Measurements from ENCODE around the gene DMAC2.

The DMAC2 gene

GRCh38 chr19:41447732-41448332, 8.1 kb upstream of the DMAC2 start:
- DNase-seq: no peak

DNA sequence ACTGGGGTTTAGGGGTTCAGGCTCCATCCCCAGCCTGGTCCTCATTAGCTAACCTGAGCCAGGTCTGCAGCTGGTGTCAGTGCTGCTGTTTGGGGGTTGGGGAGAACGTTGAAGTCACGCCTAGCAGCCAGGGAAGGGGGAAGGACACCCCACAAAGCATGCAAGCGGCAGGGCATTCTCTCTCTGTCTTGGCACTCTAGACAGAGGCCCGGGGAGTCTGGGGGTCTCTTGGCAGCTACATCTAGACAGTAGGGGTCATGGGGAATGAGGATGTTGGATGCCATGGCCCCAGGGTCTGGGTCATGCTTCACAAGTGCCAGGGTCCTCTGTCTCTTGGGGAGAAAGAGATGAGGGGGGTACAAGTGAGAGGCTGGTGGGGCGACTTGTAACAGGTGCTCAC, 5.9 kb upstream of the DMAC2 start:
- Histone ChIP-seq H4K8ac (ENCODE audit: low read depth, low read length) (no peak overlapping the region), H3K14ac (ENCODE audit: low read length) (no peak overlapping the region), H2BK120ac (ENCODE audit: insufficient read depth, low read length, poor library complexity) (no peak overlapping the region), H3K4ac (ENCODE audit: low read depth, low read length) (no peak overlapping the region), H4K12ac (ENCODE audit: low read depth, low read length) (no peak overlapping the region), H3K4me1 (ENCODE audit: control insufficient read depth in 1 of 2, insufficient read depth in 2 of 2, low read length in 2 of 2) (no peaks in the 10 kb centered on the region), H3K27me3 (ENCODE audit: insufficient read depth, low read length) (no peaks in the 10 kb centered on the region), H3K36me3 (ENCODE audit: control insufficient read depth in 1 of 2, insufficient read depth in 2 of 2, low read length in 2 of 2) (no peaks in the 10 kb centered on the region), H4K91ac (ENCODE audit: low read depth, low read length) (no peak overlapping the region), H3K79me1 (ENCODE audit: low read length) (no peaks in the 10 kb centered on the region), H3K23ac (ENCODE audit: low read length) (no peak overlapping the region), H2BK5ac (ENCODE audit: low read depth, low read length, poor library complexity) (no peak overlapping the region), H3K27ac (ENCODE audit: low read depth, low read length) (no peak overlapping the region), H3K79me2 (ENCODE audit: control insufficient read depth, insufficient read depth, low read length, poor library complexity) (no peaks in the 10 kb centered on the region), H2AFZ (ENCODE audit: insufficient read depth, low read length, poor library complexity) (no peak overlapping the region), H3K4me3 (ENCODE audit: low read depth, low read length) (no peak overlapping the region), H3K9me3 (ENCODE audit: insufficient read depth, low read depth, low read length) (peaks cover 5% of the 10 kb centered on the region), H2AK5ac (ENCODE audit: low read length) (no peak overlapping the region), H3K18ac (ENCODE audit: low read length) (no peak overlapping the region), H3K9ac (ENCODE audit: low read length) (no peak overlapping the region), H2BK12ac (ENCODE audit: low read length) (no peak overlapping the region), H3K4me2 (ENCODE audit: low read length) (no peak overlapping the region)
- DNase-seq: no peak
- no CpG with 5 or more reads among the region's 5 CpGs for WGBS (ENCODE audit: extremely low coverage, insufficient coverage, insufficient read length)

More at GRCh38 chr19:41447732-41448332, 8.1 kb upstream of the DMAC2 start:
- H3K9ac ChIP-seq (ENCODE audit: low read length): no peak overlapping the region
- H3K36me3 ChIP-seq (ENCODE audit: control insufficient read depth in 1 of 2, insufficient read depth in 2 of 2, low read length in 2 of 2): no peaks in the 10 kb centered on the region
- no peak overlapping the region for H2BK120ac ChIP-seq (ENCODE audit: insufficient read depth, low read length, poor library complexity)
- H2AK5ac ChIP-seq (ENCODE audit: low read length): no peak overlapping the region
- H3K18ac ChIP-seq (ENCODE audit: low read length): no peak overlapping the region
- WGBS (ENCODE audit: extremely low coverage, insufficient coverage, insufficient read length): no CpG with 5 or more reads among the region's 12 CpGs
- H3K79me2 ChIP-seq (ENCODE audit: control insufficient read depth, insufficient read depth, low read length, poor library complexity): no peaks in the 10 kb centered on the region
- H2AFZ ChIP-seq (ENCODE audit: insufficient read depth, low read length, poor library complexity): no peak overlapping the region
- H2BK5ac ChIP-seq (ENCODE audit: low read depth, low read length, poor library complexity): no peak overlapping the region
- H4K91ac ChIP-seq (ENCODE audit: low read depth, low read length): no peak overlapping the region
- no peak overlapping the region for H3K4me2 ChIP-seq (ENCODE audit: low read length)
- H3K79me1 ChIP-seq (ENCODE audit: low read length): no peaks in the 10 kb centered on the region
- no peak overlapping the region for H3K4ac ChIP-seq (ENCODE audit: low read depth, low read length)
- no peak overlapping the region for H4K12ac ChIP-seq (ENCODE audit: low read depth, low read length)
- H4K8ac ChIP-seq (ENCODE audit: low read depth, low read length): no peak overlapping the region
- no peak overlapping the region for H3K23ac ChIP-seq (ENCODE audit: low read length)
- no peak overlapping the region for H3K4me3 ChIP-seq (ENCODE audit: low read depth, low read length)
- H2BK12ac ChIP-seq (ENCODE audit: low read length): no peak overlapping the region
- peaks cover 5% of the 10 kb centered on the region for H3K9me3 ChIP-seq (ENCODE audit: insufficient read depth, low read depth, low read length)
- H3K27me3 ChIP-seq (ENCODE audit: insufficient read depth, low read length): no peaks in the 10 kb centered on the region
- H3K27ac ChIP-seq (ENCODE audit: low read depth, low read length): no peak overlapping the region
- H3K4me1 ChIP-seq (ENCODE audit: control insufficient read depth in 1 of 2, insufficient read depth in 2 of 2, low read length in 2 of 2): no peaks in the 10 kb centered on the region
- no peak overlapping the region for H3K14ac ChIP-seq (ENCODE audit: low read length)

GRCh38 chr19:41443813-41444455, 4.2 kb upstream of the DMAC2 start:
- Histone ChIP-seq H2AFZ (ENCODE audit: insufficient read depth, low read length, poor library complexity) (no peak overlapping the region), H2AK5ac (ENCODE audit: low read length) (no peak overlapping the region), H4K91ac (ENCODE audit: low read depth, low read length) (no peak overlapping the region), H3K4me1 (ENCODE audit: control insufficient read depth in 1 of 2, insufficient read depth in 2 of 2, low read length in 2 of 2) (no peaks in the 10 kb centered on the region), H2BK120ac (ENCODE audit: insufficient read depth, low read length, poor library complexity) (no peak overlapping the region), H3K9me3 (ENCODE audit: insufficient read depth, low read depth, low read length) (peaks cover 5% of the 10 kb centered on the region), H3K18ac (ENCODE audit: low read length) (no peak overlapping the region), H3K4me2 (ENCODE audit: low read length) (no peak overlapping the region), H4K8ac (ENCODE audit: low read depth, low read length) (no peak overlapping the region), H2BK5ac (ENCODE audit: low read depth, low read length, poor library complexity) (no peak overlapping the region), H3K36me3 (ENCODE audit: control insufficient read depth in 1 of 2, insufficient read depth in 2 of 2, low read length in 2 of 2) (no peaks in the 10 kb centered on the region), H3K27me3 (ENCODE audit: insufficient read depth, low read length) (no peaks in the 10 kb centered on the region), H3K14ac (ENCODE audit: low read length) (no peak overlapping the region), H4K12ac (ENCODE audit: low read depth, low read length) (no peak overlapping the region), H3K4ac (ENCODE audit: low read depth, low read length) (no peak overlapping the region), H2BK12ac (ENCODE audit: low read length) (no peak overlapping the region), H3K4me3 (ENCODE audit: low read depth, low read length) (no peak overlapping the region), H3K23ac (ENCODE audit: low read length) (no peak overlapping the region), H3K27ac (ENCODE audit: low read depth, low read length) (no peak overlapping the region), H3K79me2 (ENCODE audit: control insufficient read depth, insufficient read depth, low read length, poor library complexity) (no peaks in the 10 kb centered on the region), H3K9ac (ENCODE audit: low read length) (no peak overlapping the region), H3K79me1 (ENCODE audit: low read length) (peaks cover 2% of the 10 kb centered on the region)
- WGBS (ENCODE audit: extremely low coverage, insufficient coverage, insufficient read length): no CpG with 5 or more reads among the region's 6 CpGs
- DNase-seq: no peak

DNA sequence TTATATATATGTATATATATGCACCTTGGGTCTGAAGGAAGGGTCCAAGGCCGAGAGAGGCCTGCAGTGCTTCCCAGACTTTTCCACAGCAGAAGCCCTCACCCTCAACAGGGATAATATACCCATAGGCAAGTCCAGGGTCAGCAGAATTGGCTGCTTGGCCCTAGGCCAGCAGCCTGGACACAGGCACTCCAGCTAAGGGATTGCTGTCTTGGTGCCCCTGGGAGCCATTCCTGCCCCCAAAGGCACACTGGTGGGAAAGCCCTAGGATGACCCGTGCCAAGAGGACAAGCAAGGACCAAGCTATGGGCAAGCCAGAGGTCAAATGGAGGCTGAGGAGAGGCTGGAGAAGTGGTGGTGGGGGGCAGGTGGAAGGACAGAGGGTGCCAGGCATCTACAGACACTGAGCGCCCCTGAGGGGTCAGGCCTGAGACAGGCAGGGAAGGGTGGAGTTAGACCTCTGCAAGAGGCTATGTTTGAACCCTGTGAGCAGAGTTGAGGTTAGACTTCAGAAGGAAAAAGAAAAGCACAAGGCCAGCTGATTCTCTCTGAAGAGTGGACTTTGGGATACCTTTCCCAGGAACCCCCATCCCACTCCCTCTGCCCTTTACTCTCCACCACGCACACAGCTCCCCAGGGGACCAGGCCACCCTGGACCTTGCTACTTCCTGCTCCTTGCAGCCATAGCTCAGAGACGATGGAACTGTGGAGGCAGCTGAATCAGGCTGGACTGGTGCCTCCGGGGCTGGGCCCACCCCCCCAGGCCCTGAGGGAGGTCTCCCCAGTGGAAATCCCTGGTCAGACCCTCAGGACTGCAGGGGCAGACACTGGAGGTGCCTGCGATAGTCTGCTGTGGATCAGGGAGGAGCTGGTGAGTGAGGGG, 3.0 kb upstream of the DMAC2 start, which contains the start of gene ERICH4:
Gene ERICH4 (plus strand): TSS at position 684 of the 883 bp plus-strand sequence. CDS start 14 bp downstream, at position 698.
- Histone ChIP-seq H3K27ac (ENCODE audit: low read depth, low read length) (no peak within 1 kb of the TSS), H3K23ac (ENCODE audit: low read length) (no peak within 1 kb of the TSS), H3K9ac (ENCODE audit: low read length) (no peak within 1 kb of the TSS), H4K12ac (ENCODE audit: low read depth, low read length) (no peak within 1 kb of the TSS), H4K91ac (ENCODE audit: low read depth, low read length) (no peak within 1 kb of the TSS), H2AFZ (ENCODE audit: insufficient read depth, low read length, poor library complexity) (no peak within 1 kb of the TSS), H3K79me1 (ENCODE audit: low read length) (peaks cover 2% of the 10 kb centered on the region), H3K4ac (ENCODE audit: low read depth, low read length) (no peak within 1 kb of the TSS), H2BK12ac (ENCODE audit: low read length) (no peak within 1 kb of the TSS), H4K8ac (ENCODE audit: low read depth, low read length) (no peak within 1 kb of the TSS), H3K4me3 (ENCODE audit: low read depth, low read length) (no peak within 1 kb of the TSS), H3K4me2 (ENCODE audit: low read length) (no peak within 1 kb of the TSS), H3K18ac (ENCODE audit: low read length) (no peak within 1 kb of the TSS), H3K14ac (ENCODE audit: low read length) (no peak within 1 kb of the TSS), H3K9me3 (ENCODE audit: insufficient read depth, low read depth, low read length) (peaks cover 5% of the 10 kb centered on the region), H3K4me1 (ENCODE audit: control insufficient read depth in 1 of 2, insufficient read depth in 2 of 2, low read length in 2 of 2) (no peaks in the 10 kb centered on the region), H2BK120ac (ENCODE audit: insufficient read depth, low read length, poor library complexity) (no peak within 1 kb of the TSS), H3K36me3 (ENCODE audit: control insufficient read depth in 1 of 2, insufficient read depth in 2 of 2, low read length in 2 of 2) (peaks cover 3% of the 10 kb centered on the region in 2 experiments), H2BK5ac (ENCODE audit: low read depth, low read length, poor library complexity) (no peak within 1 kb of the TSS), H3K79me2 (ENCODE audit: control insufficient read depth, insufficient read depth, low read length, poor library complexity) (no peaks in the 10 kb centered on the region), H3K27me3 (ENCODE audit: insufficient read depth, low read length) (no peaks in the 10 kb centered on the region), H2AK5ac (ENCODE audit: low read length) (no peak within 1 kb of the TSS)
- DNase-seq: no peak
- no CpG with 5 or more reads among the region's 7 CpGs for WGBS (ENCODE audit: extremely low coverage, insufficient coverage, insufficient read length)

Data from trophoblast cell (in vitro differentiated cells and primary cell).